Esophagus muscularis mucosa (tissue), 3 donors: ENCODE measurements around the gene DCAF11.

Experiments used
- CTCF ChIP-seq, 3 experiments: fragments of 200-600 bp in 2 of 3; fragments of 450-650 bp in 1 of 3; sonication (generic) in 2 of 3; IDR thresholded peaks; one replicate each; pipeline ENCODE4 v1.5.1; 2017 to 2019; ENCODE audit warnings: antibody characterized with exemption in 3 of 3, mild to moderate bottlenecking in 2 of 3, moderate library complexity in 1 of 3
- POLR2A ChIP-seq: fragments of 450-650 bp; IDR thresholded peaks from one replicate; pipeline ENCODE4 v1.6.1; 2017; ENCODE audit warnings: antibody characterized with exemption, moderate library complexity, mild to moderate bottlenecking, low read depth
- POLR2AphosphoS5 ChIP-seq, 2 donors: sonication (generic); formaldehyde crosslinking; IDR thresholded peaks; one replicate each; pipeline ENCODE4 v1.6.1; 2017; ENCODE audit warnings: antibody characterized with exemption in 2 of 2

- TF ChIP-seq POLR2AphosphoS5 (IDR thresholded peaks at IDR 0.05), result no peak
- no peak for TF ChIP-seq CTCF (IDR thresholded peaks at IDR 0.05)
- TF ChIP-seq POLR2A, result no peak
Measured at GRCh38 chr14:24078146-24078545, 36.4 kb upstream of the DCAF11 start.
